HFF-Myc (cell line): ENCODE measurements around the gene CAMK1D.
"Not testable (repeated sequence)": the region's sequence is repeated elsewhere in the genome, so short reads cannot be mapped to it uniquely, and the experiment has no call there.

Experiments used
- DNase-seq: peaks from one replicate; pipeline ENCODE4 v3.0.0-alpha.2; 2011; ENCODE audit warnings: low read depth; ENCODE audit errors: extremely low read depth
- H3K4me3 ChIP-seq: replicated peaks from 2 replicates; pipeline ENCODE4 v1.5.1; 2011; ENCODE audit warnings: low read depth, mild to moderate bottlenecking, control low read depth, low read length
- TF ChIP-seq, protein P1 (sequence below): IDR thresholded peaks from 2 replicates; pipeline ENCODE4 v1.5.1; 2012; ENCODE audit warnings: mild to moderate bottlenecking, low read depth, low read length, control low read depth; ENCODE audit errors: missing control alignments

CAMK1D gene

DNA sequence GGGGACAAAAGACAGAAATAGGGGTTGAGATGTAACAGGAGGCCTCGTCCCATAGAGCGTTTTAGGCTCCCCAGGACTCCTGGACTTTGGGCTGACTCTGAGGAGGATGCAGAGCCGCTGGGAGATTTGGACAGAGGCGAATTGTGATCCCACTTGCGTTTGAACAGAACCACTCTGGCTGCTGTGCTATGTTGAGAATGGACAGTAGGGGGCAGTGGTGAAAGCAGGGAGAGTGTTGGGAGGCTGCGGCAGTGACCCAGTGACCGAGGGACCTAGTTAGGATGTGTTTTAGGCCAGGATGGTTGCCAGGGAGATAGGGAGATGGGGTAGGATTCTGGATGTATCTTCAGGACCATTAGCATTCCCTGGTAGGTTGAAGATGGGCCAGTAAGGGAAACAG, 380.5 kb downstream of the CAMK1D start:
- DNase-seq = no peak
- TF ChIP-seq, protein P1, sequence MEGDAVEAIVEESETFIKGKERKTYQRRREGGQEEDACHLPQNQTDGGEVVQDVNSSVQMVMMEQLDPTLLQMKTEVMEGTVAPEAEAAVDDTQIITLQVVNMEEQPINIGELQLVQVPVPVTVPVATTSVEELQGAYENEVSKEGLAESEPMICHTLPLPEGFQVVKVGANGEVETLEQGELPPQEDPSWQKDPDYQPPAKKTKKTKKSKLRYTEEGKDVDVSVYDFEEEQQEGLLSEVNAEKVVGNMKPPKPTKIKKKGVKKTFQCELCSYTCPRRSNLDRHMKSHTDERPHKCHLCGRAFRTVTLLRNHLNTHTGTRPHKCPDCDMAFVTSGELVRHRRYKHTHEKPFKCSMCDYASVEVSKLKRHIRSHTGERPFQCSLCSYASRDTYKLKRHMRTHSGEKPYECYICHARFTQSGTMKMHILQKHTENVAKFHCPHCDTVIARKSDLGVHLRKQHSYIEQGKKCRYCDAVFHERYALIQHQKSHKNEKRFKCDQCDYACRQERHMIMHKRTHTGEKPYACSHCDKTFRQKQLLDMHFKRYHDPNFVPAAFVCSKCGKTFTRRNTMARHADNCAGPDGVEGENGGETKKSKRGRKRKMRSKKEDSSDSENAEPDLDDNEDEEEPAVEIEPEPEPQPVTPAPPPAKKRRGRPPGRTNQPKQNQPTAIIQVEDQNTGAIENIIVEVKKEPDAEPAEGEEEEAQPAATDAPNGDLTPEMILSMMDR = peak; percentile 42
- H3K4me3 ChIP-seq = no peak overlapping the region

GRCh38 chr10:12730809-12731519, 381.6 kb downstream of the CAMK1D start:
- TF ChIP-seq, protein P1 = no peak
- H3K4me3 ChIP-seq = no peak overlapping the region
- DNase-seq = no peak

DNA sequence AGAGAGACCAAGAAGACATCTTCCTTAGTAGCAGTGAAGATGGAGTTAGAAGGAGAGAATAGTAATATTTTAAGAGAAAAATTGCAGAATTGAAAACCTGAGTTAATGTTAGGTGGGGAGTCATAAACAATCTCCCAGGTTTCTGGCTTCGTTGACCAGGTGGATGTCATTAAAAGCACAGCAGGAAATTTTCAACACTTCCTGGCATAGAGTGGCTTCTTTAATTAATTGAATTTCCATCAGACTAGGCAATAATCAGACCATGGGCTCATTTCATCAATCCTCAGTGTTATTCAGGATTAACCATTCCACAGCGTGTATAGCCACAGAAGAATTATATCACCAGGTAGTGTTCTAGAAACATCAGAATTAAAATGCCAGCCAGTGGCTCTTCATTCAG, 383.9 kb downstream of the CAMK1D start:
- no peak for DNase-seq
- H3K4me3 ChIP-seq = no peak overlapping the region
- TF ChIP-seq, protein P1 = no peak

GRCh38 chr10:12735843-12736462, 386.6 kb downstream of the CAMK1D start:
- TF ChIP-seq, protein P1 = no peak
- no peak for DNase-seq
- H3K4me3 ChIP-seq = no peak overlapping the region

- TF ChIP-seq, protein P1 = no peak
- H3K4me3 ChIP-seq = no peak overlapping the region
- no peak for DNase-seq
Measured at GRCh38 chr10:12740813-12741212, 391.5 kb downstream of the CAMK1D start.

DNA sequence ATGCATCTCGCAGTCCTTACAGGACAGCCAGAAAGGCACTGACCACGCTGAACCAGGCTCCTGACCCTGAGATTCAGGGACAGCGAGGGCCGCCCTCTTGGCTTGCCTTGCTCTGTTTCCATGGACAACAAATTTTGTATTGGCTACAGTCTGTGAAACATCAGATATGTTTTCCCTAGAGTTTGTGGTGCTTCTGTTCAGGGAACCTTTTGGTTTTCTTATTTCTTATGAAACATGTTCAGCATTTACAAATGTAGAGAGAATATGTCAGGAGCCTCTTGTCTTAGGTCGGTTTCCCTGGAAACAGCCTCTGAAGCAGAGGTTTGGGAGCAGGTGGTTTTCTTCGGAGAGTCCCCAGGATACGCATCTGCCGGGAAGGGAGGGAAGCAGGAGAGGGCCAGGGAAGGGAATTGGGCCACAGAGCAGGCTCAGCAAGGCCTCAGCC, 392.0 kb downstream of the CAMK1D start:
- DNase-seq = no peak
- no peak overlapping the region for H3K4me3 ChIP-seq
- TF ChIP-seq, protein P1 = no peak

DNA sequence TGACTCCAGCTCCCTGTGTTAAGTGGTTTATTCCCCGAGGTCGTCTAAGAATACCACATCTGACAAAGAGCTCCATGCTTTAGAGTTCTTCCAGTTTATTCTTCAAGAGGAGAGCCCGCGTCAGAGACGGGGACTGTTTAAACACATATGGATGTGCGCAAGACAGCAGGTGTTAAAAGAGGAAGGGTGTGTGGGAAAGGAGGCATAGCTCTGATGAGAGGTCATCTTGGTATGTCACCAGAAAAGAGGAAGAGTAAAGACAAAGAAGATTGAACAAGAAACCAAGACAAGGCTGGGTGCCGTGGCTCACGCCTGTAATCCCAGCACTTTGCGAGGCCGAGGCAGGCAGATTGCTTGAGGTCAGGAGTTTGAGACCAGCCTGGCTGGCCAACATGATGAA, 393.4 kb downstream of the CAMK1D start:
- no peak overlapping the region for H3K4me3 ChIP-seq
- TF ChIP-seq, protein P1 = no peak
- no peak for DNase-seq

DNA sequence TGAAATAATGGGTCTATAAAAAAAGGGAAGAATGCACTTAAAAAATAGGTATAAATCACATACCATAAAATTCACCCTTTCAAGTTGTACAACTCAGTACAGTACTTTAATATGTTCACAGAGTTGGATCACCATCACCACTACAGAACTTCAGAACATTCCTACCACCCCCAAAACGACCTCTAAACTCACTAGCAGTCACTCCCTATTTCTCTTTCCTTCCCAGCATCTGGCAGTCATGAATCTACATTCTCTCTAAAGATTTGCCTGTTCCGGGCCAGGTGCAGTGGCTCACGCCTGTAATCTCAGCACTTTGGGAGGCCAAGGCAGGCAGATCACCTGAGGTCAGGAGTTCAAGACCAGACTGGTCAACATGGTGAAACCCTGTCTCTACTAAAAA, 394.1 kb downstream of the CAMK1D start:
- not testable (repeated sequence) for DNase-seq, H3K4me3 ChIP-seq
